Activated naive CD4-positive, alpha-beta T cell treated with Interleukin-2 at 50 U/mL for 16 hours (primary cell): Measurements from ENCODE around the gene CEP295NL.
"Not testable (repeated sequence)": the region's sequence is repeated elsewhere in the genome, so short reads cannot be mapped to it uniquely, and the experiment has no call there.

Source experiments
- DNase-seq: peaks from one replicate; pipeline ENCODE4 v3.0.0-alpha.2; 2020

Gene CEP295NL

GRCh38 chr17:78902231-78902630 is 770 bp downstream of the CEP295NL start:
- DNase-seq = not testable (repeated sequence)

GRCh38 chr17:78901806-78902205 is 1.2 kb downstream of the CEP295NL start:
- DNase-seq = no peak

- DNase-seq = no peak
These were observed 2.2 kb downstream of the CEP295NL start for GRCh38 chr17:78900816-78901215.

GRCh38 chr17:78899361-78900260 is 3.4 kb downstream of the CEP295NL start:
- DNase-seq = no peak

- DNase-seq = no peak
These were observed 4.1 kb downstream of the CEP295NL start for GRCh38 chr17:78898947-78899346.

GRCh38 chr17:78898075-78898836 is 4.7 kb downstream of the CEP295NL start:
- no peak for DNase-seq

GRCh38 chr17:78897664-78898047 is 5.3 kb downstream of the CEP295NL start:
- DNase-seq = no peak

GRCh38 chr17:78896834-78897663 is 6.0 kb downstream of the CEP295NL start:
- DNase-seq = no peak

- no peak for DNase-seq
These were observed 6.7 kb downstream of the CEP295NL start for GRCh38 chr17:78896091-78896833.

GRCh38 chr17:78895322-78895721 is 7.7 kb downstream of the CEP295NL start:
- DNase-seq = no peak

GRCh38 chr17:78893684-78894083 is 9.3 kb downstream of the CEP295NL start:
- DNase-seq = no peak

- DNase-seq = no peak
These were observed 10.0 kb downstream of the CEP295NL start for GRCh38 chr17:78892936-78893379.

- DNase-seq = no peak
These were observed 10.5 kb downstream of the CEP295NL start for GRCh38 chr17:78892520-78892919.

- DNase-seq = no peak
These were observed 10.9 kb downstream of the CEP295NL start for GRCh38 chr17:78892062-78892456.

- DNase-seq = no peak
These were observed 11.5 kb downstream of the CEP295NL start for GRCh38 chr17:78891406-78892061.

GRCh38 chr17:78890498-78890897 is 12.5 kb downstream of the CEP295NL start:
- peak; percentile 46 for DNase-seq

GRCh38 chr17:78890096-78890495 is 12.9 kb downstream of the CEP295NL start:
- DNase-seq = not testable (repeated sequence)

GRCh38 chr17:78889531-78889930 is 13.5 kb downstream of the CEP295NL start:
- peak; percentile 10 for DNase-seq

GRCh38 chr17:78888941-78889518 is 14.0 kb downstream of the CEP295NL start:
- no peak for DNase-seq

GRCh38 chr17:78886954-78887353 is 16.0 kb downstream of the CEP295NL start:
- no peak for DNase-seq

- no peak for DNase-seq
These were observed 17.0 kb downstream of the CEP295NL start for GRCh38 chr17:78885956-78886355.
